Upper lobe of left lung (tissue), 4 donors: ENCODE results near the gene TIGD4.

ENCODE experiments used
- EP300 ChIP-seq, 4 donors: sonication (generic); formaldehyde crosslinking; IDR thresholded peaks; one replicate each; pipeline ENCODE4 v1.5.1; 2017; ENCODE audit warnings: antibody characterized with exemption in 4 of 4, control low read depth in 2 of 4
- POLR2A ChIP-seq, 4 donors: fragments of 450-650 bp; IDR thresholded peaks; one replicate each; pipeline ENCODE4 v1.5.1; 2016 to 2017; ENCODE audit warnings: antibody characterized with exemption in 4 of 4, mild to moderate bottlenecking in 2 of 4
- POLR2AphosphoS5 ChIP-seq, 2 donors: sonication (generic); formaldehyde crosslinking; IDR thresholded peaks; one replicate each; pipeline ENCODE4 v1.5.1; 2017; ENCODE audit warnings: antibody characterized with exemption in 2 of 2
- TF ChIP-seq, protein P1 (sequence below), 6 experiments: fragments of 450-650 bp in 4 of 6; fragments of 200-600 bp in 2 of 6; sonication (generic) in 2 of 6; IDR thresholded peaks; one replicate each; pipeline ENCODE4 v1.5.1; 2016 to 2019; ENCODE audit warnings: antibody characterized with exemption in 6 of 6

DNA sequence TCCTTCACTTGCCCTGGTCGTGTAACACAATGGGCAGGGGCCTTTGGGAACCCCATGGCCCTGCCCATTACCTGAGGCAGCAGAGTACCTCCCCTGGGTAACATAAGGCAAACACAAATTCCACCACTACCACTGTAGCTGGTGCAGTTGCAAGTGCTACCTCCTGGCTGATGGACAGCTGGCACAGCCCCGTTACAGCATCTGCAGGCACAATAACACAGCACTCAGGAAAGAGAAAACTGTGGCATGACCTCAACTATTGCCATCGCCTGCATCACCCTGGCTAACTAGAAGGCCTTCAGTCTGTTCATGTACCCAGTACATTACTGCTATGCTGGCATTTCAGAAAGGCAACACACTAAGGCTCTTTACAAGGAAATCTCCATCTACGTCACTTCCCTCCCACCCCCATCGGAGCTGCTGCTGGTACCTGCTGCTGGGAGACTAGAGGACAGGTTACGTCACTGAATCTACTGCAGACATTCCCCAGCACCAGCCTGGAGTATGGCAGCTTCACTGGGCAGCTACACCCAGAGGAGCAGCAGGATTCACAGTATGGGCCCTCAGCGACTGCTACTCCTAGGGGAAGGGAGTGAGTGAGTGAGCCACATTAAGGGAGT lies 39.6 kb upstream of the TIGD4 start:
- TF ChIP-seq, protein P1, sequence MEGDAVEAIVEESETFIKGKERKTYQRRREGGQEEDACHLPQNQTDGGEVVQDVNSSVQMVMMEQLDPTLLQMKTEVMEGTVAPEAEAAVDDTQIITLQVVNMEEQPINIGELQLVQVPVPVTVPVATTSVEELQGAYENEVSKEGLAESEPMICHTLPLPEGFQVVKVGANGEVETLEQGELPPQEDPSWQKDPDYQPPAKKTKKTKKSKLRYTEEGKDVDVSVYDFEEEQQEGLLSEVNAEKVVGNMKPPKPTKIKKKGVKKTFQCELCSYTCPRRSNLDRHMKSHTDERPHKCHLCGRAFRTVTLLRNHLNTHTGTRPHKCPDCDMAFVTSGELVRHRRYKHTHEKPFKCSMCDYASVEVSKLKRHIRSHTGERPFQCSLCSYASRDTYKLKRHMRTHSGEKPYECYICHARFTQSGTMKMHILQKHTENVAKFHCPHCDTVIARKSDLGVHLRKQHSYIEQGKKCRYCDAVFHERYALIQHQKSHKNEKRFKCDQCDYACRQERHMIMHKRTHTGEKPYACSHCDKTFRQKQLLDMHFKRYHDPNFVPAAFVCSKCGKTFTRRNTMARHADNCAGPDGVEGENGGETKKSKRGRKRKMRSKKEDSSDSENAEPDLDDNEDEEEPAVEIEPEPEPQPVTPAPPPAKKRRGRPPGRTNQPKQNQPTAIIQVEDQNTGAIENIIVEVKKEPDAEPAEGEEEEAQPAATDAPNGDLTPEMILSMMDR (IDR thresholded peaks at IDR 0.05) = no peak
- TF ChIP-seq POLR2A (IDR thresholded peaks at IDR 0.05) (no peak), POLR2AphosphoS5 (IDR thresholded peaks at IDR 0.05) (no peak), EP300 (IDR thresholded peaks at IDR 0.05) (no peak)
